HG02885 (cell line): ENCODE data around the gene ALDH4A1.
"Not testable (repeated sequence)": the region's sequence is repeated elsewhere in the genome, so short reads cannot be mapped to it uniquely, and the experiment has no call there.

Experiments used
- ATAC-seq: cut with Tn5 transposase; IDR thresholded peaks from one replicate; pipeline ENCODE4 v1.9.1; 2021; ENCODE audit warnings: mild to moderate bottlenecking; ENCODE audit not compliant: unreplicated experiment, poor library complexity

The ALDH4A1 gene

GRCh38 chr1:18901147-18901951, 1.0 kb downstream of the ALDH4A1 start:
- ATAC-seq, result no peak

GRCh38 chr1:18900303-18900841, 2.0 kb downstream of the ALDH4A1 start:
- ATAC-seq, result no peak

GRCh38 chr1:18899363-18900049, 2.8 kb downstream of the ALDH4A1 start:
- no peak for ATAC-seq

- ATAC-seq, result no peak
Measured at GRCh38 chr1:18898567-18898966, 3.8 kb downstream of the ALDH4A1 start.

GRCh38 chr1:18895317-18895716, 7.0 kb downstream of the ALDH4A1 start:
- no peak for ATAC-seq

- no peak for ATAC-seq
Measured at GRCh38 chr1:18893120-18893519, 9.2 kb downstream of the ALDH4A1 start.

- not testable (repeated sequence) for ATAC-seq
Measured at GRCh38 chr1:18891858-18892257, 10.5 kb downstream of the ALDH4A1 start.

- ATAC-seq, result no peak
Measured at GRCh38 chr1:18891426-18891780, 11.0 kb downstream of the ALDH4A1 start.

GRCh38 chr1:18890706-18891425, 11.5 kb downstream of the ALDH4A1 start:
- ATAC-seq, result no peak

- no peak for ATAC-seq
Measured at GRCh38 chr1:18886003-18886335, 16.4 kb downstream of the ALDH4A1 start.

- no peak for ATAC-seq
Measured at GRCh38 chr1:18885311-18886002, 16.9 kb downstream of the ALDH4A1 start.

- ATAC-seq, result no peak
Measured at GRCh38 chr1:18884727-18885126, 17.6 kb downstream of the ALDH4A1 start.

GRCh38 chr1:18884419-18884717, 18.0 kb downstream of the ALDH4A1 start:
- no peak for ATAC-seq

- no peak for ATAC-seq
Measured at GRCh38 chr1:18883636-18884418, 18.5 kb downstream of the ALDH4A1 start.

- no peak for ATAC-seq
Measured at GRCh38 chr1:18883079-18883478, 19.3 kb downstream of the ALDH4A1 start.

GRCh38 chr1:18882486-18882885, 19.9 kb downstream of the ALDH4A1 start:
- no peak for ATAC-seq

GRCh38 chr1:18881642-18882431, 20.5 kb downstream of the ALDH4A1 start:
- no peak for ATAC-seq

- no peak for ATAC-seq
Measured at GRCh38 chr1:18881164-18881563, 21.2 kb downstream of the ALDH4A1 start.

GRCh38 chr1:18880585-18880984, 21.8 kb downstream of the ALDH4A1 start:
- no peak for ATAC-seq
